ENCODE data around the gene DIAPH2.

The DIAPH2 gene

DNA sequence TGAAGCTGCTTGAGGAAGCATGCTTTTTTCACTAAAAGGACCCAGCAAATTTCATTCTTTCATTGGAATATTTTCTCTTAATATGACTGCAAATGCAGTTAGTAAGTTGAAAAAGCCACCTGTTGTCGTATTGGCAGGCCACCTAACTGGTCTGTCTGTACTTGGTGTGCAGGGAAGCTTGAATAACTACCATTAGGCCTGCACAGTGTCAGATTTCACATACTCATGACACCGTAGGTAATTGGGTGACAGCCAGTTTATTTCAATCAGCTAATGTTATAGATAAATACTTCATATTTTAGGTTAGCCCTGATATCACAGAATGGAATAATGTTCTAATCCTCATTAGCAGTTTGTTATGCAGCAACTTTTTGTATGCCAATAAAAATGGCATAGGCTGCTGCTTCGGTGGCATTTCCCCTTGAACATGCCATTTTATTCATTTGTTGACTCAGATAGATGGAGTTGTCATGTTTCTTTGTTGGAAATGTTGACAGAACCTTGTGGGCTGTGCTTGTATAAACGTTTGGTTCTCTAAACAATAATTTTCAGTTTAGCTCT lies 372.8 kb downstream of the DIAPH2 start:
- DNase-seq (ENCODE audit: low spot score) = no peak

DNA sequence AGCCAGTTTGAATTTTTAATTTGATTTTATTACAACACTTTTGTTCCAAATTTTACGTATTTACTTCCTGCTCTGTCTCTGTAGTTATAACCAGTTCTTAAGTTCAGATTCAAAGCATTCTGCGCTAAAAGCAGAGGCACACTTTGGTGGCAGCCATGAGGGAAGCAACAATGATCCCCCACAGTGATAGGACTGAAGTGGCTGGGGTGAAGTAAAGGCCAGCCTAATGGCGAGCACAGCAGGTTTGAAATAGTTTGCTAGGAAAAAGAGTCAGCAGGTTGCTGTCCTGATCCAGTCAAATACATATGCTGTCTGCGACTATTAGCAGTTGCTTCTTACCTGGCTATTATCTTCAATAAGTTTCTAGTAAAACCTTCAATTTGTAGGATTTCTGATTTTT lies 375.4 kb downstream of the DIAPH2 start:
- no peak for DNase-seq (ENCODE audit: low spot score)

DNA sequence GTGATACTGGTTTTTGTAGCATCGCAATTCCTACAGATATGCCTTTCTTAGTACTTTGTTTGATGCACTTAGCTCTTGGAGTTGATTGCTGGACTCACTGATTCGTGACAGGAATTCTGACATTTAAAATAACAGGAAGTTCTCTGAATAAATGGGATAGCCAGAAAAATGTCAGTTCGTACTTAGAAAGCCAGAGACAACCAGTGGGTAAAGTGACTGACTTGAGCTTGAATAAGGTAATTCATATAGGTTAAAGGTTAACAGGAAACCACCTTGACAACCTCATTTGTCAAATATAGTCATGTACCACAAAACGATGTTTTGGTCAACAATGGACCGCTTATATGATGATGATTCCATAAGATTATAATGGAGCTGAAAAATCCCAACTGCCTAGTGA lies 380.4 kb downstream of the DIAPH2 start:
- no peak for DNase-seq (ENCODE audit: low spot score)

DNA sequence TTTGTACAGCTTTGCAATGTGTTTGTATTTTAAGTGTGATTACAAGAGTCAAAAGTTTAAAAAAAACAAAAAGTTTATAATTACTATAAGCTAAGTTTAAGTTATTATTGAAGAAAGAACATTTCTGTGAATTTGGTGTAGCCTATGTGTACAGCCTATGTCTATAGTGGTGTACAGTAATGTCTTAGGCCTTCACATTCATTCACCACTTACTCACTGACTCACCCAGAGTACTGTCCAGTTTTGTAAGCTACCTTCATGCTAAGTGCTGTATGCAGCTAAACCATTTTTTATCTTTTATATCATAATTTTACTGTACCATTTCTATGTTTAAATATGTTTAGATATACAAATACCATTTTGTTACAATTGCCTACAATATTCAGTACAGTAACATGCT lies 381.3 kb downstream of the DIAPH2 start:
- no peak for DNase-seq (ENCODE audit: low spot score)

DNA sequence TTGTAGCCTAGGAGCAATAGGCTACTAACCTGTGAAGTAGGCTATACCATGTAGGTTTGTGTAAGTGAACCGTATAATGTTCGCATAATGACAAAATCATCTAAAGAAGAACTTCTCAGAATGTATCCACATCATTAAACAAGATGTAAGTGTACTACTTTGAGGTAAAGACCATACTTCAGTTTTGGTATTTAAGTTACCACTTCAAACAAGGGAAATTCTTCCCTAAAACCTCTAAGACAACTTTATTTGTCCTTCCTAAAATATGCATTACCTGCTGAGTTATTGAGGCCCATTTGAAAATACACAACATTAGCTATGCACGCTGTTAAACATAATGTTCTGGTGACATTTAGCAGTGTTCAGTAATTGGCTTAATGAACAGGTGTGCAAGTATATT lies 381.7 kb downstream of the DIAPH2 start:
- no peak for DNase-seq (ENCODE audit: low spot score)

DNA sequence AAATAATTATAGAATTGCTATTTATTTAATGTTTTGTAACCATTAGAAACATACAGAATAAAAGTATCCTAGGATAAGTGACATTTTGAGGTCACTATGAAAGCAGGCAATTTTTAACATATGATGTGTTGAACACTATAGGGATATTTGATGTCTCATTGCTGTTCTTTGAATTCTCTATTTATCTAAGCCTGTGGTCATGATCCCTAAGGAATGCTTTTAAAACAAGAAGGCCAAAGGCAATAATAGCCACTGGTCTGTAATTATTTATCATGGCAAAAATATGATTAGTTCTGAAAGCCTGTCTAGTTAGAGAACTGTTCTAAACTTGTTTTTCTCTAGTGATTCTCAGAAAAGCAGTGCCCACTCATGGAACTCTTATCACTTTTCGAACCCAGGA lies 385.7 kb downstream of the DIAPH2 start:
- no peak for DNase-seq (ENCODE audit: low spot score)

DNA sequence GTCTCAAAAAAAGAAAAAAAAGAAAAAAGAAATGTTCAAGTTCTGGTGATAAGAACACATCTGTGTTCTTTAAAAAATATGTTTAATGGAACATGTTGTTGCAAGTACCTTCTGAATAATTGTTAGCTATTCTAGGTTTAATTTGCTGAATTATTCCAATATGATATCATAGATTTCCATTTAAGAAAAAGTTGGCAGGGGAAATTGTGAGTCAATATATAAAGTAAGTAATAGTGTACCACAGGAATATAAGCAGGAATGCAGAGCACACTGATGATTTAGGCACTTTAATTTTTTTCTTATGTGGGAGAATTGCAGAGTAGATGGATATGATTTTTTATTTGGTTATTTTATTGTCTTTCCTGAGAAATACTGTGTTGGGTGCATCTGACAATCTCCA lies 389.8 kb downstream of the DIAPH2 start:
- DNase-seq (ENCODE audit: low spot score) = no peak

DNA sequence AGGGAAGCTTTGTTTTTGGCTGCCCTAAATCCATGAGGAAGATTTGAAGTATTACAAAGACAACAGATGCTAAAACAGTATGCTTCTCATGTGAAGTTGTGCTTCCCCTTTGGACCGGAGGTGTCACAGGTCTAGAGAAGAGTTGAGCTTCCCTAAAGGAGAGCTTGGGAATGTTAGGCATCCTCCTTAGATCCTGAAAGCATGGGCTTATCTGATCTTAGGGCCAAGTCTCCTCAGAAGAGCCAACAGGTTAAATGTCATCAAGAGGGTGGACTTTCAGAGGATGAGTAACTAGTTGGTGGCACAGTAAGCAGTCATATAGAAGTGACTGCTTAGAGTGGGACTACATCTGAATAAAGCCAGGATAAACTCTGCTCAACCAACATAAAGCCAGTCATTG lies 404.5 kb downstream of the DIAPH2 start:
- DNase-seq (ENCODE audit: low spot score) = no peak

DNA sequence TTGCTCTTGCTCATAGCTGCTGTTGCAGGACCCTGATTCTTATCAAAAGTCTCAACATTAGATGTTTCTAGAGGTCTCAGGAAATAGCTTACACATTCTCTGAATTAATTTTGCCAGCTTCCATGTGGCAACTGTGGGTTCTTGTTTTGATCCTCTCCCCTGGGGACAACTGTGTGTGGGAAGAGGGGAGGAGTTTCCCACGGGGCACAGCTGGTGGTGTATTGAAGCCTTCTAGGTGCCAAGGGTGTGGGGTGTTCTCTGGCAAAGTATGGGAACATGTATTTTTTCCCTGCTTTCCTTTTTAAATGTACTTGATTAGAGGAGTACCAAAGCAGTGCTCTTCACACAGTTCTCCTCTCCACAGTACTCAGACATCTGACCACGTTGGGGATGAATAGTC lies 411.7 kb downstream of the DIAPH2 start:
- DNase-seq (ENCODE audit: low spot score) = no peak

DNA sequence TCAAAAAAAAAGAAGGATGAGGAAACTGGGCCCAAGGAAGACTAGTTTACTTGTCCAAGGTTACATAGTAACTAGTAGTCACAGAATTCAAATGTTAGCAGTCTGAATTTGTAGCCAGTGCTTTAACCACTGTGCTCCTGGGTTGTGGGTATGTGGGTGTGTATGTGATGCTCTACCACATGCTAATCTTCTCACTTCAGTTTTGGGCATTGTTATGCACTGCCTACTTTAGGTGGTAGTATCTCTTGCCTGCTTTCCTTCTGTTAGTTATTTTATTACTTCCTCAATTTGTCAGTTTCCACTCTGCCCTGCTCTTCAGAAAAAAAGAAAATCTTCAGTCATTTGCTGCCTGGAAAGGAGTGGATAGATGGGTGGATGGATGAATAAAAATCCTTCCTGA lies 418.3 kb downstream of the DIAPH2 start:
- no peak for DNase-seq (ENCODE audit: low spot score)

DNA sequence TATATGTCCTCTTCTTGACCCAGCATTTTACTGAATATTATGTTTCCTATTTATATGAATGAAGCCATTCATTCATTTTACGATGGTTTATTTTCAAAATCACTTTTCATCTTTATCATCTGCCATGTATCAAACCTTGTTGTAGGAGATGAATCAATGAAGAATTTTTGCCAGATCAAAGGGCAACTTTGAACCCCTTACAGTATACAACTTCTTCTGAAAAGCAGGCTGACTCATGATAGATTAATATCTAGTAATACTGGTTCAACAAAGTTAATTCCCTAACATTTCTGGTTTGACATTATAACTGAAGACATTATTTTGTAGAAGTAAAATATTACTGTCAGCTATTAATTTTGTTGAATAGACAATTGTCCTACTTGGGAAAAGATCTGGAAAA lies 425.1 kb downstream of the DIAPH2 start:
- no peak for DNase-seq (ENCODE audit: low spot score)

DNA sequence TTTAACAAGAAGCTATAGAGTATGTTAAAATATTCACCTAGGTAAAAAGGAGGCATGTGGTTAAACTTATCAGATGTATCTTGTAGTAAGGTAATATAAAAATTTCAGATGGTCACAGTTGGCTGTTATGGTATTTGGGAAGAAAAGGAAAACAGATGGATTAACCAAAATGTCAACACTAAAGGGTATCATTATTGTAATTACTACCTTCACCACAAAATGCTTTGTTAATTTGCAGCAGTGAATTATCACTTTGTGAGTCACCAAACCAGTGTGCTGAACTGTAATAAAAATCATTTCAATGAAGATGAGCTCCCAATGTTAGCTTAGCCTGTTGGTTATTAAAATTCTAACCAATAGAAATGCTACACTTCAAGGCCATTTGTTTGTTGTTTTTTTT lies 432.9 kb downstream of the DIAPH2 start:
- DNase-seq (ENCODE audit: low spot score) = no peak

DNA sequence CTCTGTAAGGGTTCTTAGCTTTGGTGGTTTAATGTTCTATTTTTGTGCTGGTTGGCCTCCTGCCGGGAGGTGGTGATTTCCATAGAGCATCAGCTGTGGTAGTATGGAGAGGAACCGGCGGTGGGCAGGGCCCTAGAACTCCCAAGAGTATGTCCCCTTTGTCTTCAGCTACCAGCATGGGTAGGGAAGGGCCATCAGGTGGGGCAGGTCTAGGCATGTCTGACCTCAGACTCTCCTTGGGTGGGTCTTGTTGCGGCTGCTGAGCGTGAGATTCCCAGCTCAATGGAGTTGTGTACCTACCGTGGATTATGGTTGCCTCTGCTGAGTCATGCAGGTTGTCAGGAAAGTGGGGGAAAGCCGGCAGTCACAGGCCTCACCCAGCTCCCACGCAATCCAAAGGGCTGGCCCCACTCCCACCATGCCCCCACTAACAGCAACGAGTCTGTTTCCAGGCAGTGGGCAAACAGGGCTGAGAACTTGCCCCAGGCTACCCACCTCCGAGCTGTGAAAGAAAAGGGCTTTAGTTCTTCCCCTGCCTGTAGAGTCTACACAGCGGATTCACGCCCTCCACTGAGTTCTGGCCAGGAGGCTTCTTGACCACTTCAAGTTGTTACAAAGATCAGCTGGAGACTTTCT lies 434.9 kb downstream of the DIAPH2 start:
- DNase-seq (ENCODE audit: low spot score) = no peak

DNA sequence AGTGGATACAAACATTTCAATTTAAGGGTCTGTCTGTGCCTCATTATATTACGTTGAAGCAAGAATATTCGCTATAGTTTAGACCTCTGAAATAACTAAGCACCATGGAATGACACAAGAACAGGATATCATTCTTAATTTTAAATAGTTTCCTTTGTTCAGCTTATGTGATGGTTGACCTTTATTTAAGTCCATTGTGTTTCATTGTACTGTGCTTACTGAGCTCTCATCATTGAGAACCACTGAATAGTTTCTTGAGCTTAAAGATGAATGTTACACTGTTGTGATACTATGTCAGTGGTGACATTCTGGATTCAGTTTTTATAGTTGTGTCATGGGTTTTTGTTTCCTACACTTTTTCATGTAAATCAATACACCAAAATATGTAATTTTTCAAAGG lies 438.4 kb downstream of the DIAPH2 start:
- no peak for DNase-seq (ENCODE audit: low spot score)

DNA sequence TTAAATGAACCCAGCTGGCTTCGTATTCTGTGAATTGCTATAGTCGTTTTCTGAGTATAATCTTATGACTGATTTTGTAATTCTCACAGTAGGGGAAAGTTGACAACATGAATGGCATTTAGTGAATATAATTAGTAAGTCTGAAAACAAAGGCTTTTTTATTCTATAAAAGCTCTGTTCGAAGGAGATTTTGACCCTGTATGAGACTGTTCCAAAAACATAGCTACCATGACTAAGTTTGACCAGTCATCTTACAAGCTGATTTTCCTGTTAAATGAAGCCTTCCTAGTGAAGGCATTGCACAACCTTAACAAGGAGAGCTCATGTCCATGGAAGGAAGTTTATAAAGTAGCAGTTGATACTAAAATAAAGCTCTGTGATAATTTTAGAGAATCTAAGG lies 441.4 kb downstream of the DIAPH2 start:
- DNase-seq (ENCODE audit: low spot score) = no peak

DNA sequence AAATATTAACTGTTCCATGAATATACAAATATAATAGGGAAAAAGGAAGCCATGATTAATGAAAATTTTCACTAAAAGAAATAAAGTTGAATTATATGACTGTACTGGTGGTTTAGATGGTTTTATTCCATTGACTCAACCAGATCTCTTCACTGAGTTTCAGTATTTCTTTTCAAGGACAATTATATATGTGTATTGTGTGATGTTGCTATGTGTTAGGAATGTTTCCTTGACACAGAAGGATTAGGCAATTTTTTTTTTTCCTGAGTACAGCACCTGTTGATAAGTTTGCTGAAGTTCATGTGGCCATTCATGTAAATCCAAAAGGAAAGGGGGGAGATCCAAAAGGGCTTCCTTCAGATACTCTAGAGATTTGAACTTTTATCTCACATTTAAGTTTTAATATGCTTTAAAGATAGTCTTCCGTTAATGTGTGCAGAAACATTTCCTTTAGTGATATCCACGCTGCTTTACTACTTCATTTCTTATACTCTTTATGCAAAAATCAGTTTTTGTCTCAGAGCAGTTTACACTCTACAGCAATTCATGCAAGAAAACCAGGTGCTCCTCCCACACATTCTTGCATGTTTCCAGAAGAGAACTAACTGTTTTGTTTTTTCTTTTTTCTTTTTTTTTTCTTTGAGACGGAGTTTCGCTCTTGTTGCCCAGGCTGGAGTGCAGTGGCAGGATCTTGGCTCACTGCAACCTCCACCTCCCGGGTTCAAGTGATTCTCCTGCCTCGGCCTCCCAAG lies 448.2 kb downstream of the DIAPH2 start:
- no peak for DNase-seq (ENCODE audit: low spot score)

DNA sequence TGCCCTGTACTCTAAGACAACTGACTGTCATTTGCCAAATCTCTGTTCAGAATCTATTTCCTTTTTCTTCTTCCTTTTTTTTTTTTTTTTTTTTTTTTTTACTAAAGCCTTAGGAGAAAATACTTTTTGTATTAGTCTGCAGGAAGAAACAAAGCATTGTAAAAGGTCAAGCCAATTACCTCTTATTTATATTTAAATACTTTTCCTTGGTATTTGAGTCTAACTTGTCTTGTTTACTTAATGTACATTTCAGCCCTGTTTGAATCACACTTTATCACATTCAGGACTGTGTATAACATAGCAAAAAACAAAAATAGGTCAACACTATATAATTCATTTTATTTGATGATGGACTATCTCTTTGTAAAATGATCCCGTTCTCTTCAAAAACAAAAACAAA lies 461.3 kb downstream of the DIAPH2 start:
- DNase-seq (ENCODE audit: low spot score) = no peak

DNA sequence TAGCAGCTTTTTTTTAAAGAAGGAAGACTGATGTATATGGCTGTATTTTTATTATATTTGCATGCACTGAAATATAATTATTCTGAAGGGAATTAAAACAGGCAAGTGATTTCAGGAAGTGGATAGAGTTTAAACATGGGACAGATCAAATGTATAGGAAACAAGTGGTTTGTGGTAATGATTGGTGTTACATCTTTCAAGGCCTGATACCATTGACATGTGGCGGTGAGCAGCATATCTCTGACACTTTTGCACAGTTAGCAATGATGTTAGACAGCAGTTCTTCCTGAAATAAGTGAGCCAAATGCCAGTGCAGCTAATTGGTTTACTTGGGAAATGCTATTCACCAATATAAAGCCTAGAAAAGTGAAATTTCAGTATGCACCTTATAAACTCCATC lies 471.2 kb downstream of the DIAPH2 start:
- DNase-seq (ENCODE audit: low spot score) = no peak

DNA sequence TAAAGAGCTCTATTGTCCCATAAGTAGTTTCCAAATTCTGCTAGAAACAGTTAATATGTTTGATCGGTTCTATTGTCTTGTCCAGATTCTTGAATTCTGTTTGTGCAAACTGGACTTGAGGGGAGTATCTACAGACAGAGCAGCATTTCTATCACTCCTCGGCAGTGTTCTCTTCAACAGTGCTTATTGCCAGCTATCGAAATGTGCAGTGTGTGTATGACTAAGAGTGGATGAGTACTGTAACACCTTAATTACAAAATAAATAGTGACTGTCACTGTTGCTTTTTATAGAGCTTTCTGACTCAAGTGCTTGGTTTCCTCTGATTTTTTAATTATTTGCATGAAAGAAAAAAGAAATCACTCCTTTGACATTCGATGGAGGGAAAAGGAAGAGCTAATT lies 473.6 kb downstream of the DIAPH2 start:
- DNase-seq (ENCODE audit: low spot score) = no peak

DNA sequence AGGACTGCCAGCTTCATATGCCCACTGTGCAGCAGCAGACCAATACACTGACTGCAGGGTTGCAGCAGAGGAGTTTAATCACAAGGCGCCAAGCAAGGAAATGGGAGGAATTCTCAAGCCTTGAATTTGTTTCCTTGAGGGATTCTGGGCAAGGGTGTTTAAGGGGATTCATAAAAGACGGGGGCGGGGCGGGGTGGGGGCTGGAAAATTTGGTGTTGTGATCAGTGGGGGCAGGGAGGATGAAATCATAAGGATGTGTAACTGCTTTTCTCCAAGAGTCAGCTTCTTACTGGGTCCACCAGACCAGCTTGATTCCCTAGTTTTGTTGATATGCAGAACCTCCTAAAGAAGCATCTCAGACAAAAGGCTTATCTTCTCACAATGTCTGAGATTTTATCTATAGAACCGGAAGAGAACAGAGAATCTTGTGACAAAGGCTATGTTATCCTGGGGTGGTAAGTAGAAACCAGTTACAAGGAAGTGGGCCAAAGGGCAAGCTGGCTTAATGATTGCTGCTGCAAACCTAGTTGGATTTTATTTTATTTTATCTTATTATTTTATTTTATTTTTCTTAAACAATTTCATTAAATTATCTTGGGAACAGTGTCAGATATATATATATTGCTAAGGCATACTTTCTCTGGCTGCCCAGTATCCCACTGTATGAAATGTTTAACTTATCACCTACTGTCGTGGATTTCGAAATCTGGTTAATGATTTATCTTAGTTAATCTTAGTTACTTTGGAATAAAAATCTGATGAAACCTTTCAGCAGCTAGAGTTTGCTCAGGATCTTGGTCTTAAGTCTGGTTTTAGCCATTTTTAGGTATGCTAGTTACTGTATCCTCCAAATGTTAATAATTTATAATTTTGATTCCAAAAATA lies 475.5 kb downstream of the DIAPH2 start:
- DNase-seq (ENCODE audit: low spot score) = no peak

DNA sequence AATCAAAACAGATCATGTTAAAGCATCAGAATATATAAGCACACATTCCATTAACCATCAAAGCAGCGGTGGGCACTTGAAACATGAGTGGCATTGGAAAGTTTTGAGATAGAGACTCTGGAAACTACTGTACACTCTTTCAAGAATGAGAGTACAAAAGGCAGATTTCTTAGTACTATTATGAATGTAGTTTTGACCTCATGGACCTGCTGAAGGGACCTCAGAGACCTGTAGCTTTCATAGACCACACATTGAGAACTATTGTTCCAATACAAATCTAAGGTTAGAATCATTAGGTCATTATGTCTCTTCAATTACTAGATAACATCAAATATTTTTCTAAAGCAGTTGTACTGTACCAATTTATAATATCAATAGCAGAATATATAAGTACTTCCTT lies 482.7 kb downstream of the DIAPH2 start:
- DNase-seq (ENCODE audit: low spot score) = no peak

DNA sequence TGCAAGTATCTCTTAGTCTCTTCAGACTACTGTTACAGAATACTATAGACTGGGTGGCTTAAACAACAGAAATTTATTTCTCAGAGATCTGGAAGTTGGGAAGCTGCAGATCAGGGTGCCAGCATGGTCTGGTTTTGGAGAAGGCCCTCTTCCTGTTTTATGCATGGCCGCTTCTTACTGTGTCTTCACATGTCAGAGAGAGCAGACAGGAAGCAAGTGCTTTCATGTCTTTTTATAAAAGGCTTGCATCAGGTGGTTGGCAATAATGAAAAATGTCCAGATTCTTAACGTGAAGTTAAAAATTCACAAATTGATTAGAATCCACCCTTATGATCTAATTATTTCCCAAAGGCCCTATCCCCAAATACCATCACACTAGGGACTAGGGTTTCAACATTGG lies 484.0 kb downstream of the DIAPH2 start:
- no peak for DNase-seq (ENCODE audit: low spot score)

DNA sequence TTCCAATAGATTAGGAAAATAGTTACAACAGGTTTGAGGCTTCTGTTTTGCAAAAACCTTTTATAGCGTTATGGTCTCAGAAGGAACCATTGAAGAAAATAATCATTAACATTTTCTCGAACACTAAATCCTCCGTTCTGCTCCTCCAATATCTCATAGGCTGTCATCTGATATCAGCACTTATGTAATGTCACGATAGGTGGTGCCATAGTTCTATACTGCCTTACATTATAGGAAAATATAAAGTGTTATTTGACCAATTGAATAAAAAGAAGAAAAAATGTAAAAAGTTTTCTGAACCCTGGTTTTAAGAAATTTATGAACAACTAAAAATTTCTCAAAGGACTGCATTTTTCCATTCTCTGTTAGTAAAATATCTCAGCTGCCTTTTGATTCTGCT lies 490.5 kb downstream of the DIAPH2 start:
- no peak for DNase-seq (ENCODE audit: low spot score)
